ENCODE measurements around the gene SETDB2.

The SETDB2 gene

GRCh38 chr13:49429121-49429520, 15.0 kb upstream of the SETDB2 start:
- no peak for DNase-seq

GRCh38 chr13:49435992-49436391, 8.1 kb upstream of the SETDB2 start:
- no peak for DNase-seq

GRCh38 chr13:49436890-49437289, 7.2 kb upstream of the SETDB2 start:
- no peak for DNase-seq

- no peak for DNase-seq
These were observed 6.4 kb upstream of the SETDB2 start for GRCh38 chr13:49437705-49438104.

- DNase-seq: no peak
These were observed 4.5 kb upstream of the SETDB2 start for GRCh38 chr13:49439609-49440008.

- DNase-seq: no peak
These were observed 2.8 kb upstream of the SETDB2 start for GRCh38 chr13:49441312-49441711.

GRCh38 chr13:49441846-49442245, 2.2 kb upstream of the SETDB2 start:
- DNase-seq: no peak

- no peak for DNase-seq
These were observed 744 bp upstream of the SETDB2 start for GRCh38 chr13:49443357-49443703.

GRCh38 chr13:49444524-49445395, 686 bp downstream of the SETDB2 start:
- DNase-seq: peak; percentile 14

GRCh38 chr13:49446473-49446872, 2.4 kb downstream of the SETDB2 start:
- no peak for DNase-seq

GRCh38 chr13:49448753-49449152, 4.7 kb downstream of the SETDB2 start:
- DNase-seq: no peak

- no peak for DNase-seq
These were observed 6.2 kb downstream of the SETDB2 start for GRCh38 chr13:49450105-49450819.

GRCh38 chr13:49452725-49453457, 8.8 kb downstream of the SETDB2 start:
- DNase-seq: no peak

GRCh38 chr13:49453465-49453864, 9.4 kb downstream of the SETDB2 start:
- no peak for DNase-seq

- DNase-seq: no peak
These were observed 10.4 kb downstream of the SETDB2 start for GRCh38 chr13:49454388-49455006.

GRCh38 chr13:49455007-49455398, 10.9 kb downstream of the SETDB2 start:
- no peak for DNase-seq

GRCh38 chr13:49456156-49456555, 12.1 kb downstream of the SETDB2 start:
- DNase-seq: no peak

GRCh38 chr13:49457221-49457620, 13.1 kb downstream of the SETDB2 start:
- DNase-seq: no peak

- DNase-seq: no peak
These were observed 15.5 kb downstream of the SETDB2 start for GRCh38 chr13:49459580-49459979.

GRCh38 chr13:49464085-49464484, 20.0 kb downstream of the SETDB2 start:
- no peak for DNase-seq

GRCh38 chr13:49464621-49465325, 20.7 kb downstream of the SETDB2 start:
- no peak for DNase-seq

GRCh38 chr13:49466292-49466838, 22.3 kb downstream of the SETDB2 start:
- DNase-seq: no peak
